ENCODE results near the gene PTPRC. TPM values are rescaled to one million over a fixed set of nuclear protein-coding genes. Genes with fewer than 3 reads are reported as not detected.

PTPRC gene
- total RNA-seq, 6 experiments from 2014 or later, result 5.1 to 55.7 (median 13.2) TPM

DNA sequence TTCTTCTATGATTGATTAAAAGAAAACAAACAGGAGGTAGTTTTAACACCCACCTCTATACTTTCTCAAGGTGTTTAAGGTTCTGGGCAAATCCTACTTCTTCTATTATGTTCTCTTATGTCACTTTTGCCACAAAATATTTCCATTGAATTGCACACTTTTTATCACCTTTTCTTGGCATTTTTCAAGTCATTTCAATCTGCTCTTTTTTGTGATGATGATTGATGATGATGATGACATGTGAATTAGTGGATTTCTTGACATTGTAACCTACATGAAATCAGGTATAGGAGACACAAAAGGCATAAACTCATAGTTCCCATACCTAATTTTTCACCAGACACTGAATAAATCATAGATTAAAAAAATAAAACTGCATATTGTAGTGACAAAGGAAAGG, 4.1 kb downstream of the PTPRC start:
- Histone ChIP-seq H3K27ac (no peak overlapping the region), H3K36me3 (no peaks in the 10 kb centered on the region), H3K27me3 (no peaks in the 10 kb centered on the region), H3K9me3 (no peaks in the 10 kb centered on the region), H3K4me1 (no peaks in the 10 kb centered on the region), H3K4me3 (no peak overlapping the region)
- TF ChIP-seq, protein P1, sequence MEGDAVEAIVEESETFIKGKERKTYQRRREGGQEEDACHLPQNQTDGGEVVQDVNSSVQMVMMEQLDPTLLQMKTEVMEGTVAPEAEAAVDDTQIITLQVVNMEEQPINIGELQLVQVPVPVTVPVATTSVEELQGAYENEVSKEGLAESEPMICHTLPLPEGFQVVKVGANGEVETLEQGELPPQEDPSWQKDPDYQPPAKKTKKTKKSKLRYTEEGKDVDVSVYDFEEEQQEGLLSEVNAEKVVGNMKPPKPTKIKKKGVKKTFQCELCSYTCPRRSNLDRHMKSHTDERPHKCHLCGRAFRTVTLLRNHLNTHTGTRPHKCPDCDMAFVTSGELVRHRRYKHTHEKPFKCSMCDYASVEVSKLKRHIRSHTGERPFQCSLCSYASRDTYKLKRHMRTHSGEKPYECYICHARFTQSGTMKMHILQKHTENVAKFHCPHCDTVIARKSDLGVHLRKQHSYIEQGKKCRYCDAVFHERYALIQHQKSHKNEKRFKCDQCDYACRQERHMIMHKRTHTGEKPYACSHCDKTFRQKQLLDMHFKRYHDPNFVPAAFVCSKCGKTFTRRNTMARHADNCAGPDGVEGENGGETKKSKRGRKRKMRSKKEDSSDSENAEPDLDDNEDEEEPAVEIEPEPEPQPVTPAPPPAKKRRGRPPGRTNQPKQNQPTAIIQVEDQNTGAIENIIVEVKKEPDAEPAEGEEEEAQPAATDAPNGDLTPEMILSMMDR (IDR thresholded peaks at IDR 0.05), result no peak
- TF ChIP-seq POLR2A (IDR thresholded peaks at IDR 0.05), result no peak
- intact Hi-C loops (cut with DNase I), result no loop called here
- no peak for DNase-seq
- ATAC-seq, result no peak

DNA sequence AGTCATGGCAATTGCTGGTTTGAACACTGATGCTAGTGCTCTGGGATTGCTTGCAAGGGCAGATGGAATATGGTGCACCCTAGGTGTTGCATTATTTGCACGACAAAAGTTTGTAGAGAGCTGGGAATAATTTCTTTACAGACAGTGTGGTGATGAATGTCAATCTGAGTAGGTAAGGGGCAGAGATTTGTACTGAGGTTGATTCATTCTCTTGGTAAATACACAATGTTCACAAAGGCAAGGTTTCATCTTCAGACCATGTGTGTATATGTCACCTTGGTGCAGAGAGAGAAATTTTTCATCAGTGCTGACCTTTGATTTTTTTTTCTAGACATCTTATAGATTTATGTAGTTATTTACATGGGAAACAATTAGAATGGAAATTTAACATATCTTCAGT, 5.0 kb downstream of the PTPRC start:
- intact Hi-C loops (cut with DNase I), result no loop called here
- H3K27me3 ChIP-seq, result no peaks in the 10 kb centered on the region
- 29% methylated on average over 1 of the region's 1 CpG for WGBS (ENCODE audit: insufficient coverage, low coverage, low lambda C conversion rate, missing lambda C conversion rate)

GRCh38 chr1:198647055-198647454, 8.2 kb downstream of the PTPRC start:
- Histone ChIP-seq H3K27me3 (no peaks in the 10 kb centered on the region), H3K9me3 (no peaks in the 10 kb centered on the region), H3K36me3 (no peaks in the 10 kb centered on the region), H3K4me1 (no peaks in the 10 kb centered on the region), H3K27ac (no peak overlapping the region), H3K4me3 (no peak overlapping the region)
- no peak for ATAC-seq
- intact Hi-C loops (cut with DNase I), result no loop called here
- 24% methylated on average over 1 of the region's 1 CpG for WGBS (ENCODE audit: insufficient coverage, low coverage, low lambda C conversion rate, missing lambda C conversion rate)
- TF ChIP-seq, protein P1 (IDR thresholded peaks at IDR 0.05), result no peak
- TF ChIP-seq POLR2A (IDR thresholded peaks at IDR 0.05), result no peak
- DNase-seq, result no peak

More for the DNA sequence above, 5.0 kb downstream of the PTPRC start:
- Histone ChIP-seq H3K4me1 (no peaks in the 10 kb centered on the region), H3K36me3 (no peaks in the 10 kb centered on the region), H3K9me3 (no peaks in the 10 kb centered on the region), H3K4me3 (no peak overlapping the region), H3K27ac (no peak overlapping the region)
- DNase-seq (no peak), ATAC-seq (no peak)
- TF ChIP-seq, protein P1 (IDR thresholded peaks at IDR 0.05), result no peak
- TF ChIP-seq POLR2A (IDR thresholded peaks at IDR 0.05), result no peak

DNA sequence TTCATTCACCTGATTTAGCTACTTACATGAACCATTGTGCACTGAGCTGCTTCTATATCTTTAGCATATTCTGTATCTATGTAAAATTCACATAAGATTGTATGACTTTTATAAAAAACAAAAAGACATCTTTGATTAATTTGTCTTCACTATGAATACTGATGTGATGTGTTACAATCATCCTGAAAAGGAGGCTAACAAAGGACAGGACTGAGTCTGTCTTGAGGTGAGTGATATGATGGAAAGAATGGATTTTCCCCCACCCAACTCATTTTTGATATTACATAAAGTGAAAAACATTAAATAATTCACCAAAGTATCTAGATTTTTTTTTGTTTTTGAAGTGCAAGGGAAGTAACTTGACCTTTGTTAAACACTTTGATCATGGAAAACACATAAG, 9.8 kb downstream of the PTPRC start:
- H3K4me1 ChIP-seq, result no peaks in the 10 kb centered on the region
- TF ChIP-seq POLR2A (IDR thresholded peaks at IDR 0.05), result no peak
- TF ChIP-seq, protein P1 (IDR thresholded peaks at IDR 0.05), result no peak
- H3K4me3 ChIP-seq, result no peak overlapping the region
- H3K9me3 ChIP-seq, result no peaks in the 10 kb centered on the region
- no peak overlapping the region for H3K27ac ChIP-seq
- H3K27me3 ChIP-seq, result no peaks in the 10 kb centered on the region
- ATAC-seq (no peak), DNase-seq (no peak)
- intact Hi-C loops (cut with DNase I), result no loop called here
- no peaks in the 10 kb centered on the region for H3K36me3 ChIP-seq

DNA sequence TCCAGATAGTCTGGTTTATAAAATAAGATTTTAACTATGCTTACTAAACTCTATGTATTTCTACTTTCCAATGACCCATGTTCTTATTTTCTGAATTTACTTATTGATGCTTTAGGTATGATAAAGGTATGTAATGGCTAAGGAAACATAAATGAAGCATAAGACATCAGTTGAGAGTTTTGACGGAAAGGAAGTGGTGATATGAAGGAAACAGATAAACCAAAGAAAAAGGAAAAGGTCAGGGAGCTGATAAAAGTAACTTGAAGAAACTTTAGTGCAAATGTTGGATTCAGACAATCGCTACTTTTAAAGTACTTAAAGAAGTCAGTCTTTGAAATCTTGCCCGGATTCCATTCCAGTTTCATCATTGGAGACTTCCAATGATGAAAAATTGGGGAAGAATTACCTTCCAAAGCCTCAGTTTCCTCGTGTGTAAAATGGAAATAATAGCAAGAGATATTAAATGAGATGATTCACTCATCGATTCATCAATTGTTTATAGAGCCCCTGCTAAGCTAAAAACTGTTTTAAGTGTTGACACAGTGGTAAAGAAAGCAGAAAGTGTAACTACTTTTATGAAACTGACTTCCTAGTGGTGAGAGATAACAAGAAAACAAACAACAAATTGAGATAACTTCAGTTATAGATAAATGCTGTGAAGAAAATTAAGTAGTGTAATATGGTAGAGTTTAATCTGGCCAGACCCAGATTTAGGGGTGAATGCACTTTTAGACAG, 10.6 kb downstream of the PTPRC start:
- no peaks in the 10 kb centered on the region for H3K9me3 ChIP-seq
- no peak overlapping the region for H3K27ac ChIP-seq
- intact Hi-C loops (cut with DNase I), result no loop called here
- H3K4me1 ChIP-seq, result no peaks in the 10 kb centered on the region
- no peak overlapping the region for H3K4me3 ChIP-seq
- H3K36me3 ChIP-seq, result no peaks in the 10 kb centered on the region
- DNase-seq, result no peak
- H3K27me3 ChIP-seq, result no peaks in the 10 kb centered on the region
- no peak for ATAC-seq
- TF ChIP-seq, protein P1 (IDR thresholded peaks at IDR 0.05), result no peak
- TF ChIP-seq POLR2A (IDR thresholded peaks at IDR 0.05), result no peak
- 37% methylated on average over 5 of the region's 5 CpGs for WGBS (ENCODE audit: insufficient coverage, low coverage, low lambda C conversion rate, missing lambda C conversion rate)
